Activated T-helper 1 cell treated with Interleukin-2 at 50 U/mL for 16 hours (primary cell): ENCODE measurements around the gene TACSTD2.
"Not testable (repeated sequence)": the region's sequence is repeated elsewhere in the genome, so short reads cannot be mapped to it uniquely, and the experiment has no call there.

Experiments
- DNase-seq: peaks from one replicate; pipeline ENCODE4 v3.0.0-alpha.2; 2020; ENCODE audit warnings: low read depth

The TACSTD2 gene

GRCh38 chr1:58576727-58577653 lies at the start of gene TACSTD2:
Gene TACSTD2 (minus strand): TSS chr1:58577252. CDS start chr1:58577156, 96 bp downstream.
- DNase-seq, result no peak

GRCh38 chr1:58626293-58626692 lies 49.2 kb upstream of the TACSTD2 start:
- DNase-seq, result no peak

GRCh38 chr1:58623259-58623658 lies 46.2 kb upstream of the TACSTD2 start:
- DNase-seq, result not testable (repeated sequence)

GRCh38 chr1:58622571-58622970 lies 45.5 kb upstream of the TACSTD2 start:
- no peak for DNase-seq

- no peak for DNase-seq
Measured at GRCh38 chr1:58621391-58621790, 44.3 kb upstream of the TACSTD2 start.

- no peak for DNase-seq
Measured at GRCh38 chr1:58620926-58621325, 43.9 kb upstream of the TACSTD2 start.

- DNase-seq, result no peak
Measured at GRCh38 chr1:58620259-58620658, 43.2 kb upstream of the TACSTD2 start.

GRCh38 chr1:58619286-58620054 lies 42.4 kb upstream of the TACSTD2 start:
- no peak for DNase-seq

- DNase-seq, result no peak
Measured at GRCh38 chr1:58618303-58618702, 41.3 kb upstream of the TACSTD2 start.

- no peak for DNase-seq
Measured at GRCh38 chr1:58611861-58612385, 34.9 kb upstream of the TACSTD2 start.

- no peak for DNase-seq
Measured at GRCh38 chr1:58608945-58609344, 31.9 kb upstream of the TACSTD2 start.

GRCh38 chr1:58608297-58608696 lies 31.2 kb upstream of the TACSTD2 start:
- no peak for DNase-seq

GRCh38 chr1:58607391-58607790 lies 30.3 kb upstream of the TACSTD2 start:
- no peak for DNase-seq

GRCh38 chr1:58601921-58602320 lies 24.9 kb upstream of the TACSTD2 start:
- DNase-seq, result not testable (repeated sequence)

- no peak for DNase-seq
Measured at GRCh38 chr1:58597996-58598395, 20.9 kb upstream of the TACSTD2 start.

GRCh38 chr1:58597076-58597475 lies 20.0 kb upstream of the TACSTD2 start:
- no peak for DNase-seq

GRCh38 chr1:58596631-58597052 lies 19.6 kb upstream of the TACSTD2 start:
- no peak for DNase-seq

GRCh38 chr1:58594546-58594945 lies 17.5 kb upstream of the TACSTD2 start:
- no peak for DNase-seq

GRCh38 chr1:58592522-58593134 lies 15.6 kb upstream of the TACSTD2 start:
- no peak for DNase-seq

GRCh38 chr1:58591806-58592205 lies 14.8 kb upstream of the TACSTD2 start:
- no peak for DNase-seq

- DNase-seq, result no peak
Measured at GRCh38 chr1:58590019-58590418, 13.0 kb upstream of the TACSTD2 start.

- DNase-seq, result no peak
Measured at GRCh38 chr1:58588396-58588795, 11.3 kb upstream of the TACSTD2 start.
